ENCODE data around the gene PDE9A.
"Not testable (repeated sequence)": the region's sequence is repeated elsewhere in the genome, so short reads cannot be mapped to it uniquely, and the experiment has no call there.

The PDE9A gene

GRCh38 chr21:42708107-42708506 lies 54.7 kb downstream of the PDE9A start:
- Histone ChIP-seq H3K36me3 (ENCODE audit: control insufficient read depth, insufficient read depth, low read length) (0 out of 2 replicates have a peak, but pooled peaks cover 5% of the 10 kb centered on the region), H3K4me3 (ENCODE audit: low read length) (no peak overlapping the region), H3K4me1 (ENCODE audit: control insufficient read depth, insufficient read depth, low read length) (peaks cover 3% of the 10 kb centered on the region; the same call in 1 of the 2 replicates), H3K27me3 (ENCODE audit: control insufficient read depth, insufficient read depth, low read length) (no peaks in the 10 kb centered on the region), H3K9me3 (ENCODE audit: control insufficient read depth, insufficient read depth, low read length) (no peaks in the 10 kb centered on the region), H3K27ac (ENCODE audit: low read length) (no peak overlapping the region)
- WGBS (ENCODE audit: insufficient coverage, insufficient read length) = no CpG with 5 or more reads among the region's 7 CpGs
- no peak for DNase-seq (ENCODE audit: low read depth, low spot score)

GRCh38 chr21:42708916-42709315 lies 55.5 kb downstream of the PDE9A start:
- not testable (repeated sequence) for H3K9me3 ChIP-seq (ENCODE audit: control insufficient read depth, insufficient read depth, low read length); H3K27me3 ChIP-seq (ENCODE audit: control insufficient read depth, insufficient read depth, low read length); H3K36me3 ChIP-seq (ENCODE audit: control insufficient read depth, insufficient read depth, low read length); H3K4me3 ChIP-seq (ENCODE audit: low read length); H3K4me1 ChIP-seq (ENCODE audit: control insufficient read depth, insufficient read depth, low read length); DNase-seq (ENCODE audit: low read depth, low spot score); H3K27ac ChIP-seq (ENCODE audit: low read length)
- WGBS (ENCODE audit: insufficient coverage, insufficient read length) = no CpG with 5 or more reads among the region's 1 CpG

- Histone ChIP-seq H3K4me3 (ENCODE audit: low read length) (no peak overlapping the region), H3K27ac (ENCODE audit: low read length) (no peak overlapping the region), H3K36me3 (ENCODE audit: control insufficient read depth, insufficient read depth, low read length) (peaks cover 2% of the 10 kb centered on the region; the same call in 1 of the 2 replicates), H3K27me3 (ENCODE audit: control insufficient read depth, insufficient read depth, low read length) (no peaks in the 10 kb centered on the region), H3K4me1 (ENCODE audit: control insufficient read depth, insufficient read depth, low read length) (peaks cover 2% of the 10 kb centered on the region; the same call in 1 of the 2 replicates), H3K9me3 (ENCODE audit: control insufficient read depth, insufficient read depth, low read length) (no peaks in the 10 kb centered on the region)
- DNase-seq (ENCODE audit: low read depth, low spot score) = no peak
- WGBS (ENCODE audit: insufficient coverage, insufficient read length) = no CpG with 5 or more reads among the region's 4 CpGs
Observed at GRCh38 chr21:42711667-42712066, 58.2 kb downstream of the PDE9A start.

GRCh38 chr21:42715427-42715826 lies 62.0 kb downstream of the PDE9A start:
- not testable (repeated sequence) for H3K9me3 ChIP-seq (ENCODE audit: control insufficient read depth, insufficient read depth, low read length); H3K4me3 ChIP-seq (ENCODE audit: low read length); H3K27ac ChIP-seq (ENCODE audit: low read length); H3K4me1 ChIP-seq (ENCODE audit: control insufficient read depth, insufficient read depth, low read length); H3K27me3 ChIP-seq (ENCODE audit: control insufficient read depth, insufficient read depth, low read length); H3K36me3 ChIP-seq (ENCODE audit: control insufficient read depth, insufficient read depth, low read length); DNase-seq (ENCODE audit: low read depth, low spot score)
- no CpG with 5 or more reads among the region's 7 CpGs for WGBS (ENCODE audit: insufficient coverage, insufficient read length)

GRCh38 chr21:42716074-42716473 lies 62.7 kb downstream of the PDE9A start:
- Histone ChIP-seq H3K27ac (ENCODE audit: low read length) (no peak overlapping the region), H3K4me3 (ENCODE audit: low read length) (no peak overlapping the region), H3K27me3 (ENCODE audit: control insufficient read depth, insufficient read depth, low read length) (no peaks in the 10 kb centered on the region), H3K36me3 (ENCODE audit: control insufficient read depth, insufficient read depth, low read length) (peaks cover 2% of the 10 kb centered on the region; the same call in 1 of the 2 replicates), H3K9me3 (ENCODE audit: control insufficient read depth, insufficient read depth, low read length) (no peaks in the 10 kb centered on the region), H3K4me1 (ENCODE audit: control insufficient read depth, insufficient read depth, low read length) (no peaks in the 10 kb centered on the region)
- no peak for DNase-seq (ENCODE audit: low read depth, low spot score)
- no CpG with 5 or more reads among the region's 3 CpGs for WGBS (ENCODE audit: insufficient coverage, insufficient read length)

- DNase-seq (ENCODE audit: low read depth, low spot score); H3K36me3 ChIP-seq (ENCODE audit: control insufficient read depth, insufficient read depth, low read length); H3K4me3 ChIP-seq (ENCODE audit: low read length); H3K27me3 ChIP-seq (ENCODE audit: control insufficient read depth, insufficient read depth, low read length); H3K9me3 ChIP-seq (ENCODE audit: control insufficient read depth, insufficient read depth, low read length); H3K27ac ChIP-seq (ENCODE audit: low read length); H3K4me1 ChIP-seq (ENCODE audit: control insufficient read depth, insufficient read depth, low read length): not testable (repeated sequence)
- WGBS (ENCODE audit: insufficient coverage, insufficient read length) = no CpG with 5 or more reads among the region's 12 CpGs
Observed at GRCh38 chr21:42720484-42720883, 67.1 kb downstream of the PDE9A start.

GRCh38 chr21:42721341-42721824 lies 68.0 kb downstream of the PDE9A start:
- Histone ChIP-seq H3K9me3 (ENCODE audit: control insufficient read depth, insufficient read depth, low read length) (no peaks in the 10 kb centered on the region), H3K36me3 (ENCODE audit: control insufficient read depth, insufficient read depth, low read length) (no peaks in the 10 kb centered on the region), H3K27ac (ENCODE audit: low read length) (no peak overlapping the region), H3K27me3 (ENCODE audit: control insufficient read depth, insufficient read depth, low read length) (no peaks in the 10 kb centered on the region), H3K4me3 (ENCODE audit: low read length) (no peak overlapping the region), H3K4me1 (ENCODE audit: control insufficient read depth, insufficient read depth, low read length) (0 out of 2 replicates have a peak, but pooled peaks cover 2% of the 10 kb centered on the region)
- DNase-seq (ENCODE audit: low read depth, low spot score) = no peak
- no CpG with 5 or more reads among the region's 6 CpGs for WGBS (ENCODE audit: insufficient coverage, insufficient read length)

GRCh38 chr21:42722153-42722552 lies 68.7 kb downstream of the PDE9A start:
- Histone ChIP-seq H3K27me3 (ENCODE audit: control insufficient read depth, insufficient read depth, low read length) (no peaks in the 10 kb centered on the region), H3K9me3 (ENCODE audit: control insufficient read depth, insufficient read depth, low read length) (no peaks in the 10 kb centered on the region), H3K4me3 (ENCODE audit: low read length) (no peak overlapping the region), H3K36me3 (ENCODE audit: control insufficient read depth, insufficient read depth, low read length) (no peaks in the 10 kb centered on the region), H3K27ac (ENCODE audit: low read length) (no peak overlapping the region), H3K4me1 (ENCODE audit: control insufficient read depth, insufficient read depth, low read length) (0 out of 2 replicates have a peak, but pooled peaks cover 2% of the 10 kb centered on the region)
- DNase-seq (ENCODE audit: low read depth, low spot score) = no peak
- WGBS (ENCODE audit: insufficient coverage, insufficient read length) = no CpG with 5 or more reads among the region's 11 CpGs

- Histone ChIP-seq H3K4me1 (ENCODE audit: control insufficient read depth, insufficient read depth, low read length) (0 out of 2 replicates have a peak, but pooled peaks cover 2% of the 10 kb centered on the region), H3K27ac (ENCODE audit: low read length) (no peak overlapping the region)
Observed at GRCh38 chr21:42722808-42723473, 69.5 kb downstream of the PDE9A start.

GRCh38 chr21:42724226-42724920 lies 71.0 kb downstream of the PDE9A start:
- H3K36me3 ChIP-seq (ENCODE audit: control insufficient read depth, insufficient read depth, low read length) = no peaks in the 10 kb centered on the region
- no peaks in the 10 kb centered on the region for H3K27me3 ChIP-seq (ENCODE audit: control insufficient read depth, insufficient read depth, low read length)
- H3K4me3 ChIP-seq (ENCODE audit: low read length) = no peak overlapping the region
- DNase-seq (ENCODE audit: low read depth, low spot score) = no peak
- no peak overlapping the region for H3K27ac ChIP-seq (ENCODE audit: low read length)
- WGBS (ENCODE audit: insufficient coverage, insufficient read length) = no CpG with 5 or more reads among the region's 12 CpGs
- no peaks in the 10 kb centered on the region for H3K9me3 ChIP-seq (ENCODE audit: control insufficient read depth, insufficient read depth, low read length)
- H3K4me1 ChIP-seq (ENCODE audit: control insufficient read depth, insufficient read depth, low read length) = 0 out of 2 replicates have a peak, but pooled peaks cover 2% of the 10 kb centered on the region

More at GRCh38 chr21:42722808-42723473, 69.5 kb downstream of the PDE9A start:
- no CpG with 5 or more reads among the region's 10 CpGs for WGBS (ENCODE audit: insufficient coverage, insufficient read length)
- Histone ChIP-seq H3K4me3 (ENCODE audit: low read length) (no peak overlapping the region), H3K9me3 (ENCODE audit: control insufficient read depth, insufficient read depth, low read length) (no peaks in the 10 kb centered on the region), H3K27me3 (ENCODE audit: control insufficient read depth, insufficient read depth, low read length) (no peaks in the 10 kb centered on the region), H3K36me3 (ENCODE audit: control insufficient read depth, insufficient read depth, low read length) (no peaks in the 10 kb centered on the region)
- no peak for DNase-seq (ENCODE audit: low read depth, low spot score)

Data from iPS DF 6.9 (cell line).